ENCODE data around the gene PIRT.
"Not testable (repeated sequence)": the region's sequence is repeated elsewhere in the genome, so short reads cannot be mapped to it uniquely, and the experiment has no call there.

The PIRT gene

DNA sequence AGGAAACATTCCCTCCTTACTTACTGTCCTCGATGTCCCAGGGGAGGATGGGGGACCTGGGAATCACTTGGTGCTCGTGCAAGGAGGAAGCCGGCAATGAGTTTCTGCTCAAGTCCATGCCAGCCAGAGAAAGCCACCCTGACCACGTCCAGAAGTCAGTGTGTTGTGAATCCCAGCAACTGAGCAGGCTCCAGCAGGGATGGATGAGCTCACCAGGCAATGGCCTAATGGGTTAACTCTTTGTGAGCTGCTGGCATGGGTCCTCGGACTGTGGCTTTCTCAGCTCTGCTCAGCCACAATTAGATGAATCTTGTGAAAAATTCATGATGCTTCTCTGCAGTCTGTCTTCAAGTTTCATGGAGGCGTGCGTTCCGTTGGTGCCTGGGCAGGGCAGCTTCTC lies at the start of gene PIRT:
TSS of gene PIRT (minus strand) at position 167 of the 400 bp plus-strand sequence. CDS start 12,442 bp downstream, outside the sequence.
- DNase-seq, result no peak

DNA sequence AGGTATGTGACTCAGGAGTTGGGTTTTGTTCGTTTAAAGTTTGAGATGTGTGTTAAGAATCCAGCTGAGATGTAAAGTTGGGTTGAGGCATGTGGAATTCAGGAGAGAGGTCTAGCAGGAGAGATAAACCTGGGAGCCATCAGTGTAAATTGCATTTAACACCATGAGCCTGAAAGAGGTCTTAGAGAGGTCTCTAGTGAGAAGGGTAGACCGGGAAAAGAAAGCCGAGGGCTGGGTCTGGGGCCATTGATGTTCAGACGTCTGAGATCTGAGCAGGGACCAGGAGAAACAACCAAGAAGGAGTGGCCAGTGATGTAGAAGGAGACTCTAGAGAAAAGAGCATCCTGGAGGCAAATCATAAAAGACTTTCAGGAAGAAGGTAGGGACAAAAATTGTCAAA lies 44.1 kb upstream of the PIRT start:
- no peak for DNase-seq

DNA sequence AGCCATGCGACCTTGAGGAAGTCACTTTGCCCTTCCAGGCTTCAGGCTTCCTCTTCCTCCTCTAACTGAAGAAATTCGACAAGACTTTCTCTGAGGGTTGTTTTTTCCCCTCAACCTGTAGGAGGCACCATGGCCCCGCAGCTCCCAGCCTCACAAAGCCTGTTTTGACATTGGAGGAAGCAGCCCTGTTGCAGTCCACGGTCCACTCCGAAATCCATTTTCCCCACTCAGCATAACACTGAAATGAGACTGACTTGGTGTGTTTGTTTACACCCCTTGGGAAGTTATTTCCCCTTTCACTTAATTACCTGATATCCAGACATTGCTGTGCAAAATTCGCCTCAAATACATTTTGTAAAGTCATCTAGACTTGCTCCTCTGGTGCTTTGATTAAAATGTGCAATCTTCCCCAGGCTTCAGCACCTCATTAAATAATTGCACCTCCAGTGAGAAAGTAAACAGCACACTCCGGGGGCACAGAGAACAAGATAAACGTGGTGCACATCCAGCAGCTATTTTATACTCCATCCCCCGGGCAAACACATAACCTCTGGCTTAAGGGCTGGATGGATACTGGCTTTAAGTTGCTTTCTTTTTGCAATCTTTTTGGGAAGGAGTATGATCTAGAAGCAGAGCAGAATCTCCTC lies 41.4 kb upstream of the PIRT start:
- no peak for DNase-seq

DNA sequence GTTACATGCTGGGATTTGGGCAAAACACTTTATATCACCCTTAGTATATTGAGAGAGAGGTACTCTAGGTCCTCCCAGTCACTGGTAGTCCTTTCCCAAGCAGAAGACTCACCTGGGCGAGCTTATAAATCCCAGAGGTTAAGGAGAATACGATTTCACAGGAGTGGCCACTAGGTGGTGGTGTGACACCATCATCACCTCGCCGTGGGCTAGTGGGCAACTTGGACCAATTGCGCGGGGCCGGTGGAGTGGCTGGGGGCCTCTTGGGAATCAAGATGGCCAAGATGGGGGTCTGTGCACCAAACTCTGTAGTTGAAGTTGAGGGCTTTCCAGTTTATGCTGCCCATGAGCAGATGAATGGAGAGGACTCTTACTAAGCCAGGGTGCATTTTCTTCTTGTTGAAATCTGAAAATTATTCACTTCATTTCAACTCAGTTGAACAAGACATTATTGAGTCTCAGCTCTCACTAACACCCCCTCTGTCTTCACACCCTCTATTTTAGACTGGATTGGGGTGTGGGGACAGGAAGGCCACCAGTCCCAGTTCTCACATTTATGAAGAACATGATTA lies 38.2 kb upstream of the PIRT start:
- DNase-seq, result no peak

DNA sequence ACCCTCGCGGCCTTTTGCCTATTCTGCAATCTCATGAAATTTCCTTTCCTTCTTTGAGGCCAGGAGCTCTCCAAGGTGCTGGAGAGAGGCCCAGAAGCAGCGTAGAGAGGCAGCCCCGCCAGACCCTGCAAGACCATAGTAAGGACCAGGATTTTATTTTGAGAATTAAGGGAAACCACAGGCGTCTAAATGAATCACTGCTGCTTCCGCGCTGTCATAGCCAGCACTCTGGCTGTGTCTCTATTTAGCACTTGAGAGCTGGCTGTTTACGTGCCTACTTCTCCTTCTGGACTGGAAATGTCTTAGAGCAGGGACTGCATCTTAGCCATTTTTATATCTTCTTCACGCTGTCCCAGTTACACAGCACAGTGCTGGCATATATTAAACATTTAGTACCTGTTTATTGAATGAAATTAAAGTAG lies 37.6 kb upstream of the PIRT start:
- DNase-seq, result no peak

DNA sequence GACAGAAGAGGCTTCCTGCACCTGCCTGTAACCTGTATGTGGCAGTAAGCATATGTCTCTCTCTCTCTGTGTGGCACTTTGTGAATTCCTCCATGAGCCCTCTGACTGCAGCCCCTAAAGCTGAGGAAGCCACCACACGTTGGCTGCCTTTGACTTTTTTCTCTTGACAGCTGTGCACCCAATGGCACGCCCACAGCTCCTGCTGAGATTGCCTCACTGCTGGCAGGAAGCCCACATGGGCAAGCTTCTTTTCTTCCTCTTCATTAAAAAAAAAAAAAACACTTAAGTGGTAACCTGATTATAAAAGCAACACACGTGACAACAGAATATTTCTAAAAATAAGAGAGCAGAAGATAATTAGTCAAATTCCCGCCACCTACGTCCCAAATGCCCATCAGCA lies 34.0 kb upstream of the PIRT start:
- no peak for DNase-seq

DNA sequence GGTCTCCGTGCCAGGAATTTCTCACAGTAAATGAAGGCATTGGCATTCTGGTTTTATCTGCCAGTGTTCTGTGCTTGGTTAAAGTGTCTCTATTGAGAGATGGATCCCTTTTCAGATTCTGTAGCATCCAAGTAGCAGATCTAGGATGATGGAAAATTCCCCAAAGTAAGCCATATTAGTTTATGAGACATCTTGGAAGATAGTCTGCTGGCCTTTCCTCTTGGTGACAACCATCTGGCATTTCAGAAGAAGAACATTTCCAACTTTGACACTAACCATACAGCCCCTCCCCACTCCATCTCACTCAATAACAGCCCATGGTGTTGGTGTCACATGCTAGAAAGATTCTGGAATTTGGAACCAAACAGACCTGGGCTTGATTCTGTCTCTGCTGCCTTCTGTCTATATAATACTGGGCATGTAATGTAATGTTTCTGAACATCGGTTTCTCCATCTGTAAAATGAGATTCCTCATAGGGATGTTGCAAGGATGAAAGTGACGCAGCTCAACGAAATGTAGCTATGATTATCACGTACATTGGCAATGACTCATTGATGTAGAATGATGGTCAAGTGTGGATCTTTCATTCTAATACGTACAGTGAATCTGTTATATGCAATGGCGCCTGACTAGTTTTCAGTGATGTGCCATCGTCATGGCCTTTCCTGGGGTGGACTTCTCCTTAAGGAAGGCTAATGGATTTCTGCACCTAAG lies 32.6 kb upstream of the PIRT start:
- no peak for DNase-seq

DNA sequence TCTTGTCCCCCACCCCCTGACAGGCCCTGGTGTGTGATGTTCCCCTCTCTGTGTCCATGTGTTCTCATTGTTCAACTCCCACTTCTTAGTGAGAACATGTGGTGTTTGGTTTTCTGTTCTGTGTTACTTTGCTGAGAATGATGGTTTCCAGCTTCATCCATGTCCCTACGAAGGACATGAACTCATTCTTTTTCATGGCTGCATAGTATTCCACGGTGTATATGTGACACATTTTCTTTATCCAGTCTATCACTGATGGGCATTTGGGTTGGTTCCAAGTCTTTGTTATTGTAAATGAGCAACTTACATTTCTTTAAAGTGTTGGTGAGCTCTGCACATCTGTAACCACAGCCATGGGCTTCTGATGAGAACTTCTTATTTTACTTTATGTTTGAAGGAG lies 30.9 kb upstream of the PIRT start:
- DNase-seq, result not testable (repeated sequence)

DNA sequence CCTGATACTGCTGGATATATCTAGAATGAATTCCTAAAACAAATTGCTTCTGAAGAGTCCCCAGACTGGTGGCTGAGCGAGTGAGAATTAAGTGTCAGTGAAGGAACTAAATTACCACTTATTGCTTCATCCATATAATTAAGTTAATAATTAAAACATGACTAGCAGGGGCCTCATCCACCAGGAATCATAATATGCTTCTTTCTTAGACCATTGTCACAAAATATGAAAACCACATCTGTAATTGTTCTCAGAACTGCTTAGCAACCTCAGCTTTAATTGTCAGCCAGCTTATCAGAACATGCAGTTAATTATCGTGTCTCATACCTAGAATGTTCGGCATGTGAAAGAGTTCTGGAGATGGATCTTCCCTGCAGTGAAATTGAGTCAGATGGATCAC lies 21.2 kb upstream of the PIRT start:
- DNase-seq, result no peak

DNA sequence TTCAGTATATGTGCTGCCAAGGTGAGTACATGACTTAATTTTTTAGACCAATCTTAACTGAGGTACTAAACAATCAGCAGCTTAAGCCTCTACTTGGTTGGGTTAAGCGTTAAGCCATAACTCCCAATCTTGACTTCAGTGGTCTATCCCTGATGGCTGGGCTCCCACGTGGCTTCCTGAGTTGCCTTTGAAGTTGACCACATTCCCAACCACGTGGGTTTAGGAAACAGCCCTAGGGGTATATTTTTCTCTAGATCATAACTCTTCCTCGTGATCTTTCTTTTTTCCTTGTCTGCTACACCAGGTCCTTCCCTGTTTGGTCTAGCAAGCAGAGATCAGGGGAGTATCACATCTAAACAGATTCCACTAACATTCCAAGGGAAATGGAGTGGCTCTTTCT lies 20.1 kb upstream of the PIRT start:
- DNase-seq, result no peak

DNA sequence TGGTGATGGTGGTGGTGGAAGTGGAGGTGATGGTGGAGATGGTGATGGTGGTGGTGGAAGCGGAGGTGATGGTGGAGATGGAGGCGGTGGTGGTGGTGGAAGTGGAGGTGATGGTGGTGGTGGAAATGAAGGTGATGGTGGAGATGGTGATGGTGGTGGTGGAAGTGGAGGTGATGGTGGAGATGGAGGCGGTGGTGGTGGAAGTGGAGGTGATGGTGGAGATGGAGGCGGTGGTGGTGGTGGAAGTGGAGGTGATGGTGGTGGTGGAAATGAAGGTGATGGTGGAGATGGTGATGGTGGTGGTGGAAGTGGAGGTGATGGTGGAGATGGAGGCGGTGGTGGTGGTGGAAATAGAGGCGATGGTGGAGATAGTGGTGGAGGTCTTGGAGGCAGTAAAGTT lies 8.7 kb upstream of the PIRT start:
- DNase-seq, result not testable (repeated sequence)

DNA sequence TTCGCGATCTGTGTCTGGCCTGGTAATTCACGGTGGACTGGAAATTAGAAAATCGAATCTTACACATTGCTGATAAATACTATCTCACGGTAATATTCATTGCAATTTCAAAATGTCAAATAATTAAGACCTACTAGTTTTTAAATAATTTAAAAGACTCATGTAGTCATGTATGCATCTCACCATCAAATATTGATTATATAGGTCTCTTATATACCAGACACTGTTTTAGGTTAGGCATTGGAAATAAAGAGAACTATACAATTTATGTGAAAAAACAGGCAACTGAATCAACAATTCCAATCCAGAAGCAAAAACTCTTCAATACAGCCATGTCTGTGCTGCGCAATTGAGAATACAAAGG lies 7.5 kb upstream of the PIRT start:
- no peak for DNase-seq

DNA sequence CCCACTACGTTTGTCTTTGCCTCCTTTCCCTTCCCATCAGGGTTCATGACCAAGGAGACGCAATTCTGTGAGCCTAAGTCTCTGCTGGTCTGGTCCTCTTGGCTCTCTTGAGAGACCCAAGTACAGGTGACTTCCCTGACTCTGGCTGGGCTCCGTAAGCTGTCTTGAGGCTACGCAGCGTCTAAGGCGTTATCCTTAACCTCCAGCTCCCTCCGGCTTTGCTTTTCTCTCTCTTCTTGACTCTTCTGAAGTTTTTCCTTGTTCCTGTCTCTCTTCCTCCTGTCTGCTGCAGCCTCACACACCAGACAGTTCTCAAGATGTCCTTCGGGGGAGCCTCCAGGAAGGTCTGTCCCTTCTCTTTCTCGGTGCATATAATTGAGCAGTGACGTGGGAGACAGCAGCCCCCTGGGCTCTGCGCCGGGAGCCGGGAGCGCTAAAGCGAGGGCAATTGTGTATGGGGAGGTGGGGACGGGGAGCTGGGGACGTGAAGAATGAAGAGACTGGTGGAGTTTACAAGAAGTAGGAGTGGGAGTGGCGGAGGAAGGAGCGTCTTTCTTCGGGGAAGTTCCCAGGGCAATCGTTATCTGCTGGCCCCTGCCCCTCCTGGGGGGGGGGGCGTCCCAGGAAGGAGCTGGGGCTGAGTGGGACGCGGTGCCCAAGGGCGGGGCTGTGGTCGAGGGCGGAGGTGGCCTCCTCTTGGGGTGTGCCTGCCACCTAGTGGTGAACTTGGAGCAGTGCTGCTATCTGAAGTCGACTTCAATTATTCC lies 6.9 kb upstream of the PIRT start:
- DNase-seq, result no peak

DNA sequence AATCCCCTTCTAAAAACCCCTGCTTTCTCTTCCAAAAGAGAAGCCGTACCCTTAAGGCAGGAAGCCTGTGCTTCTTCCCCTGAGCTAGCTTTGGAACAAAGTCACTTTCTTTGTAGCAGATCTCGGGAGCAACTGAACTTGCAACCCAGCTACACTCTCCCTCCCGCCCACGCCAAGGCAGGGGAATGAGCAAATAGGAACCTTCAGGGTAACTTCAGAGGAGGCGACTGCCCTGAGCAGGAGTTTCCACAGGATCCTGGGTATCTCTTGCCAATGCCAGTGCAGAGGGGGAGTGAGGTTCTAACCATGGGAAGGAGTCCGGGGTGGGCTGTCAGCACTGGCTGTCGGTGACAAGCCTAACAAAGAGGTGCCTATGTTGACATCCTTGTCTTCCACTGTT lies 5.9 kb upstream of the PIRT start:
- no peak for DNase-seq

DNA sequence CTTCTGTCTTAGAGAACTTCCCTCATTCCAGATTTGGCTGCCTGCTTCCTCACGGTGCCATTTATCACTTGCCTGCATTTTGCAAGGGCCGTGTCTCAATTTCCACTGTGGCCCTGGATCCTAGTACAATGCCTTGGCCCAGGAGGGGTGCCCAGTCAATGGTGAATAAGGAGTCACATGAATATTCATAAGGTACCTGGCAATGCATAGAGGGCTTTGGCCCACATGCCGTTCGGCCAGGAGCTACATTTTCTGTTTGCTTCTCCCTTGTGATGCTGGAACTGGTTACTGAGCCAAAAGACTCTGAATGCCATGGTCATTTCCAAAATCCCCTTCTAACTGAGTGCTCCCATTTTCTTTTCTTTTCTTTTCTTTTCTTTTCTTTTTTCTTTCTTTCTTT lies 4.8 kb upstream of the PIRT start:
- DNase-seq, result no peak

DNA sequence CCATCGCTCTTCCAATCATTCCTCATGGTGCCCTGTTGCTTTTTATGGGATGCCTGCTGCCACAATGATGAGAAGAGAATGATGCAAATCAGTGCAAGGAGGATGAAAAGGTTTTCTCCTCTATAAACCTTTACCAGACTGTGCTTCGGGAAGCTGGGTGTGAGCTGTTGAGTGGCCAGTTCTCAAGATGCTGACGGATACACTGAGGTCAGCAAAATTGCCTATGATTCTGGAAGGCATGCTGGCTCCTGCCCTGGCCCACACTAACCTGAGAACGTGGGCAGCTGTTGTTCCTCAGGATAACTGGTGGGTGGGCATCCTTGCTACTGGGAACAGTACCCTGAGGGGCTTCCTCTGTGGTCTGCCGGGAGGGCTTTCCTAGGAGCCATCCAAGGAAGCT lies 795 bp upstream of the PIRT start:
- no peak for DNase-seq

DNA sequence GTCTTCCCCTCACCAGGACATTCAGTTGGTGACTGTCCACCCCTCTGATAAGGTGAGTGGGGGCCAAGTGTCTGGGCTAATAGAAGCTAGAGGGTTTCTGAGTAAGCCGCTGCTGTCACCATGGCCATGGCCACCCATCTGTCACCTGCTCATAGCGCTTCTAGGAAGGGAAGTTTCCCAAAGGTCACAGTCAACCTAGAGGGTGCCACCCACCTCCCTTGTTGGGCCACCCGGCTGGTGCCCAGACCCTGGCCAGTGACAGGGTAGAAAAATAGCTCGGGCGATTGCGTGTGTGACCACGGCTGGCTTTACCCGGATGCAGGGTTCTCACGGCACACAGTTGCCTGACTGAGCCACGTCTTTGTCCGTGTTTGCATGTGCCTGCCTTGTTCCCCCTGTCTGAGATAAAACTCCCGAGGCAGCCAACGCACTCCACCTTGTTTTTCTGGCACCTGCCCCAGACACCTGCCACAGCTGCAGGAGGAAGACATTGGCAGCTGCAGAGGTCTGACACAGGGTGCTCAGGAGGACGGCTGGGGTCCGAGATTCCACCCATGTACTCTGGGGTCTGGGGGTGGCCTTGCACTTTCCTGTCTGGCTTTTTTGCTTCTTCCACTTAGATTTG lies 809 bp downstream of the PIRT start:
- DNase-seq, result no peak

DNA sequence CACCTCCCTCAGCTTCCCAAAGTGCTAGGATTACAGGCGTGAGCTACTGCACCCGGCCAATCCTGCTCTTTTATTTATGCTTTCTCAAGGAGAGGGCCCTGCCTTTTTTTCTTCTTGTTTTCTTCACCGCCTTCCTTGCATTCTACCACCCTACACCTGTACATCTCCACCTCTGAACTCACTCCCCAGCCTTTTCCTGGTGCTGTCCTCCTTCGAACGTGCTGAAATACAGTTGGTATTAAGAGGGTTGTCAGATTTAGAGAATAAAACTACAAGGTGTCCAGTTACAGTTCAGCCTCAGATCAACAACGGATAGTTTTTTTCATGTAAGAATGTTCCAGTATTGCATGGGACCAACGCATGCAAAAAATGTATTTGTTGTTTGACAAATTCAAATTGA lies 1.7 kb downstream of the PIRT start:
- no peak for DNase-seq

DNA sequence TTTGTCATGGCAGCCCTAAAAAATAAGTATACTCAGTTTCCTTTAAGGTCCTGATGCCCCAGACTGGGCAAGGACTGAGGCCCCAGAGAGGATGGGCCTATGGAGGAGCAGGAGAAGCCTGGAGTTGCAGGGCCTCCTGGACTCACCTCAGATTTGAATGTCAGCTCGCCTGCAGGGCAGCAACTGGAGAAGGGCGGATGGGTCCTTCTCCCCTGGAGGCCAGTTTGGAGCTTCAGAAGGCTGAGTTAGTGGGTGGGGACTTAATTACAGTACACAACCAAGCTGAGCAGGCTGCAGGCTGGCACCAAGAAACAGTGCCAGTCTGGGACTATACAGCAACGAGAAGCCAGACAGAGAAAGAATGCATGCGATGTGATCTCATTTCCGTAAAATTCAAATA lies 6.2 kb downstream of the PIRT start:
- no peak for DNase-seq

DNA sequence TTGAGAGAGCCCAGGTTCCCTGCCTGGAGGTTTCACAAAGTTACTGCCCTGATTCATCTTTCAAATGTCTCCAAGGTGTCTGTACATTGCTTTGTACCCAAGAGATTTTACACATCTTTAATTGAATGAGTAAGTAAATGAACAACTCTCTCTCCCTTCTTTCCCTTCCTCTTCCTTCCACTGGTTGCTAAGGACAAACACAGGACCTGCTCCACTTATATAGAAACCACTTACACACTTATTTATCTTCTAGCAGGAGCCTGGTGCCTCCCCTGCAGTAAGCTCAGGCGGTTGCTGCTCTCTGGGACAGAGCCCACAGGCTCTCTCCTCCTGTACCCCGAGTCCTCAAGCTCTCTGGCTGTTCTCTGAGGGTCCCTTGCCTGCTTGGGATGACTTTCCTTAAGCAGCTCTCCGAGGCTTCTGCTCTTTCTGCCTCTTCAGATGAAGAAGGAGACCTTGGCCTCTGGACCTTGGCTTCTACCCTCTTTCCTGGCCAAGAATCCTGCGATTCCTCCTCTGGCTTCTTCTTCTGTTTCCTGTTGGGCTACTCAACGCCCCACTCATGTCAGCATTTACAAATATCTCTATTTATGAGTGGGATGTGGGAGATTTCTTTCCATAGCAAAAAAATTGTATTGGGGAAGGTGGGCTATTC lies 9.9 kb downstream of the PIRT start:
- no peak for DNase-seq

DNA sequence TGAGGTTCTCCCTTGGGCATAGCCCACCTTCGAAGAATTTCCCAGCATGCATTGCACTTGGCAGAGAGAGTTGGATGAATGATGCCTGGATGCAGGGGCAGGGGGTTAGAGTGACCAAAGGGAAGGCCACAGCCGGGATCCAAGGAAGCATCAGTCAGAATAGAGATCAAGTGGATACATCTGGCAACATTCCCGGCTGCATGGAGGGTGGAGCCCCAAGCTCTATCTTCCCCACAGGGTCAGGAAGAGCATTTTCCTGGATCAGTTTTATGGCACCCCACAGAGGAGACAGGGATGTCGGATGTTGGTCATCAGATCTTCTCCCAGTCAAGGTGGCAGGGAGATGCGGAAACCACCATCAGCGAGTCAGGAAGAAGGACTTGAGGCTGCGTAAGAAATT lies 13.0 kb downstream of the PIRT start:
- no peak for DNase-seq

DNA sequence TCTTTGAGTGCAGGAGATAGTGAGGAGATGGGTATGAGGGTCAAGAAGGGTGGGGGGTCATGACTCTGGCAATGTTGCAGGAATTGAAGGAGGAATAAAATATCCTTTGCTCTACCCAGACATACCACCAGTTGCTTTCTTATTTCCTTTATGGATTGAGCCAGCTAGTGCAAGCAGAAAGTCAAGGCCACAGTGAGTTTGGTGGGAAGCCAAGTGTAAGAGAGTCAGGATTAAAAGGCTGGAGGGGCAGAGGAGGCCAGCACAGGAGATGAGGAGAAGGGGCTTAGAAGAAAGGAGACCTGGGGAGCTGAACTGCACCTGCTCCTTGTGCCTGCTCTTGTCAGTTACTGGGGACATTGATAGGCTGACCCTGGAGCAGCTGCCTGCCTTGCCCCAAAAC lies 16.1 kb downstream of the PIRT start:
- no peak for DNase-seq

DNA sequence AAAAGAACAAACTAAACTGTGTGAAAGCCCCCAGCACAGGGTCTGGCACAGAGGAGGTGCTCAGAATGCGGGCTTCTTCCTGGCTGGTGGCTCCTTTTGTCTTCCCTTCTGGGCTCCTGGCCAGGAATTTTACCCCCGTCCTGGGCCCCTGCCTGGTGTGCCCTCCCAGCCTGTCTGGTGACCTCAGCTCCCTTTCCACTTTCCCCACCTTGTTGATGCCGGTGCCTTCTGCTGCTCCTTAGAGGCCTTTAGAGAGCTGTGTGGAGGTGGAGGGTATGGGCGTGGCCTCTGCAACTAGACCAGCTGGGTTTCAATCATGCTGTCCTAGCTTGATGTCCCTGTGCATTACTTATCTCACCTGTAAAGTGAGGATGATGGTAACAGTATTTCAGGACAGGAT lies 16.8 kb downstream of the PIRT start:
- DNase-seq, result no peak
